GM19468 (cell line): ENCODE measurements around the gene IL11RA.

Source experiments
- ATAC-seq: cut with Tn5 transposase; IDR thresholded peaks from one replicate; pipeline ENCODE4 v1.9.1; 2021; ENCODE audit warnings: mild to moderate bottlenecking, moderate library complexity, moderate number of reproducible peaks; ENCODE audit not compliant: unreplicated experiment; ENCODE audit errors: extremely low read depth

Gene IL11RA

DNA sequence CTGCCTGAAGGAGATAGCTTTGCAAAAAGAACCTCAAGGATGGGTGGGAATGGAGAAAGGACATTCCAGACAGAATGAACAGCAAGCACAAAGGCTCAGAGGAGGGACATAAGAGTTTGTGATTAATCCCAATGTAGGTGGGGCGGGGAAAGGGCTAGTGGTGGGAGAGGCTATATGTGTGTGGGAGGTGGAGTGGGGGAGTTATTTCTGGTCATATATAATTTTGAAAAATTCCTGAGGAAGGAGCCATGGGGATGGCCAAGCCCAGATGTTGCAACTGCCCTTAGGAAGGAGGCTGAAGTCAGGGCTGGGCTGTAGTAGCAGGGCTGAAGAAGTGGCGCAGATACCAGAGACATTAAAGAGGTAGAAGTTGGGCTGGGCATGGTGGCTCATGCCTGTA is 23.9 kb downstream of the IL11RA start:
- ATAC-seq: no peak

DNA sequence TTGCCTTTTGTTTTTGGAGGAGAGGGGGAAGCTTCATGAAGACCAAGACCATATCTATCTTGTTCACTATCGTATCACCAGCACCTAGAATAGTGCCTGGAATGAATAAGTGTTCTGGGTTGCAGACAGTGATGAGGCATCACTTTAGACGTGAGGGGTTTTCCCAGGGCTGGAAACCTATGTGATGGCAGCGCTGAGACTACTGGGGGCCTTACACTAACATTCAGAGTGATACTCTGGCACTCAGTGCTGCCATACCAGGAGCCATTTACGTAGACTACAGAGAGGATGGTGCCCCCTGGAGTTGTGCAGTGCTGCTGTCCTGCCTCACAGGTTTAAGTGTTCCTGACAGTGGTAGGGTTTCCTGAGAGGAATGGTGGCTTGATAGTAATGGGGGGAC is 32.2 kb downstream of the IL11RA start:
- ATAC-seq: no peak

- ATAC-seq: no peak
Measured at GRCh38 chr9:34684816-34685215, 32.8 kb downstream of the IL11RA start.

DNA sequence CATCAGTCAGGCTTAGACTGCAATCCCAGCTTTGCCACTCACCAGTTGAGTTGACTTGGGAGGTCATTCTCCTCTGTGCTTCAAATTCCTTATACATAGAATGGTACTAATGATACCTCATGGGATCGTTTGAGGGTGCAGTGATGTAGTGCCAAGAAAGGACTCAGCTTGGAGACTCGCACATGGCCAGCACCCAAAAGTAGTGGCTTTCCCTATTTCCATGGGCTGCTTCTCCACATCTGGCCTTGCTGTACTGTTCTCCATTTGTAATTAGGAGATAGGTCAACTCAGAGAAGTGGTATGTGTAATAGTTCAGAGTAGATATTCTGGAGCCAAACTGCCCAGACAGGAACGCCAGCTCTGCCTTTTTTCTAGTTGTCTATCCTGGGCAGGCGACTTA is 33.6 kb downstream of the IL11RA start:
- no peak for ATAC-seq

GRCh38 chr9:34686231-34686630 is 34.2 kb downstream of the IL11RA start:
- ATAC-seq: no peak

DNA sequence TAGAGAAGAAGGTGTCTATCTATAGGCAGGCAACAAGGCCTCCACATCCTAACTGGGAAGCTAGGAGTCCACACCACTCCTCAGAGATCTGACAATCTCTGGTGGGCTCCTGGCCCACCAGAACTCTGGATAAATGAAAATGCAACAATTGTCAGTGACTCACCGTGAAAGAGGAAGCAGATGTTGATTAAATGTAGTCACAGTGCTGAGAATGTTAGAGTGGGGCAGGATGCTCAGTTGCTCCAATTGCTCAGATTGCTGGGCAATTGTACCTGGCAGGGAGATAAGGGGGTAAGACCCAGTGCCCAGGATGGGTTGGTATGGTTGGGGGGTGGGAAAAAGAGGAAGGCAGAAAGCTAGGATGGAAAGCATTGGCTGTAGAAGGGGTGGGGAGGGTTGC is 34.7 kb downstream of the IL11RA start:
- ATAC-seq: no peak

DNA sequence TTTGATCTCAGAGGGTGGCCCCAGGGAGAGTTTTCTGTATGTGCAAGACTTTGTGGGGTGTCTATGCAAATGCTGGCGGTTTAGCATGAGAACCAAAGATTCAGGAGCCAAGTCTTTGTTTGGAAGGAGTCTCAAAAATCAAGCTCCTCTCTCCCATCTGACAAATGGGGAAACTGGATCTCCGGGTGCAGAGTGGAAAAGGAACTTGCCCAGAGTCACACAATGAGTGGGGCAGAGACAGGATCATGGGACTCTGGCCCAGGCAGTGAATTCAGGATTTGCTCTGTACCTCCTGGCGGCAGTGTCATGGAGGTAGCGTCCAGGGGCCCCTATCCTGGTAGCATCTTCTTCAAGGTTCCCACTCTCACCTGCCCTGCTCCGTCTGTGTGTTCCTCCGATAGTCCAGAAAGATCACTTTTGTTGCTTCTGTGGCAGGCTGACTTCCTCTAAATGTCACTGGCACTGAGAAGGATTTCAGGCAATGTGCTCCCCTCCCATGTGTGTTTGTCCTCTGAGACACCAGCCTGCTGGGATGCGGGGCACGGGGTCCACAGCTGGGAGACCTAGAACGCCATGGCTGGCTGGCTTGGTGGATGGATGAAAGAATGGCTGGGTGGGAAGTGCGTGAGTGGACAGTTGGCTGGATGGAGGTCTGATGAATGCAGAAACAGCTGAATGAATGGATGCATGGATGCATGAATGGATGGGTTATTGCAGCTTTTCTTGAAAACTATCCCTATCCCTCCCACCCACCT is 35.5 kb downstream of the IL11RA start:
- no peak for ATAC-seq

DNA sequence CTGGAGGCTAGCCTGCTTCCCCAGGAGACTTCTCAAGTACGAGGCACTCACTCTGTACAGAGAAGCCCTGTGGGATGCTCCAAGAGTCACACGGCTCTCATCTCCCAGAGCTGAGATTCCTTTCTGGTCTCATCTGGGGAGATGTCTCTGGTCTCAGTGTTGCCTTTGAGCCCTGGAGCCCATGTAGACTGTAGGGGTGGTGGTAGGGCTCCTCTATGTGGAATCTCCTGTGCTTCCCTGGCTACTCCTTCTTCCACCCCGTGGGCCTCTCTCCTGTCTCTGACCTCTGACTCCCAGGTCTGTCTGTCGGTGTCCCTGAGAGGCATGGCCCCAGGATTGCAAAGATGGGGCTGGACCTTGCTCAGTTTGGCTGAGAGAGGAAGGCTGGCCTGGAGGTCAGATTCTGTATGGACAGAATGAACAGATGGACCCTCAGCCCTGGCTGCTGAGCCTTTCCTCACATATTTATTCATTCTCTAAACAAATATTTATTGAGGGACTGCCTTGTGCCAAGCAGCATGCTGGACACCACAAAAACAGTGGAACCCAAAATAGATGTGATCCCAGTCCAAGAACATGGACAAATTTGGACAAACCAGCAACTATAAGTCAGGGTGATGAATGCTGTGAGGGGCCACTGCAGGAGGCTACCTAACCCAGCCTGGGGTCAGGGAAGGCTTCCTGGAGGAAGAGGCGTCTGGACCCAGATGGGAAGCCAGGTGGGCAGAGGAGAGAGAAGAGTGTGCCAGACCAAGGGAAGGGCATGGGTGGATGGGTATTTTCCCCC is 36.5 kb downstream of the IL11RA start:
- no peak for ATAC-seq

GRCh38 chr9:34689116-34689470 is 37.1 kb downstream of the IL11RA start:
- ATAC-seq: no peak

DNA sequence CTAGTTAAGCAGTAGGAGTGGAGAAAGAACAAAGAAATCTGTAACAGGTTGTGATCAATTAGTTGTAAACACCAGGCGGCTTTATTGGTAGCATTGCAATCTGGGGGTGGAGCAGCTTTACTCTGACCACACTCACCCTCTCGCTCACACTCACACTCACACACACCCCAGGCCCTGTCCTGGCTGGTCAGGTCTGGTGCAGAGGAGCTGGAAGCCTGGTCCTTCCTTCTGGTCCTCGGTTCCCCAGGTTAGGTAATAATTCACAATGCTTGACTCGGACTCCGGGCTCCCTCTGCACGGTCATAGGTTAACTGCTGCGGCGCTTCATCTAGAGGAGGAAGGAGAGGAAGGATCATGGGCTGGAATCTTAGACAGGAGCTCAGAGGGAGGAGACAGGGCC is 37.5 kb downstream of the IL11RA start:
- ATAC-seq: no peak

GRCh38 chr9:34690983-34691935 is 39.3 kb downstream of the IL11RA start, which contains the start of gene CCL19:
TSS of gene CCL19 (minus strand) at chr9:34691276. CDS start at chr9:34691139, 137 bp downstream.
- no peak for ATAC-seq

DNA sequence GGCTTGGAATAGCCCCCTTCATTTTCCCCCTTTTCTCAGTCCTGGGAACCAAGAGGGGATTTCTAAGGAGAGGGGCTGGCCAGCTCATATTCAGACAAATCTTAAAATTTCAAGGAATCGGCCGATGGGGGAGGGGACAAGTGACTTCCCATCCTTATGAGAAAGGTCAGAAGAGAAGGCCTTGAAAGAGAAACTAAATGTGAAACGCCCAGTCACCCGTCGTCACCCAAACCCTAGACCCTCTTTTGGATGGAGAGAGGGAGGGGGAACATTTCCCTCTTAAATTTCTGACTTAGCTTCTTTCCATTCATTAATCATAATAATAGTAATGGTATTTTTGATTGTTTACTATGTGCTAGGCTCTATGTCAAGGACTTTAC is 39.9 kb downstream of the IL11RA start:
- no peak for ATAC-seq

DNA sequence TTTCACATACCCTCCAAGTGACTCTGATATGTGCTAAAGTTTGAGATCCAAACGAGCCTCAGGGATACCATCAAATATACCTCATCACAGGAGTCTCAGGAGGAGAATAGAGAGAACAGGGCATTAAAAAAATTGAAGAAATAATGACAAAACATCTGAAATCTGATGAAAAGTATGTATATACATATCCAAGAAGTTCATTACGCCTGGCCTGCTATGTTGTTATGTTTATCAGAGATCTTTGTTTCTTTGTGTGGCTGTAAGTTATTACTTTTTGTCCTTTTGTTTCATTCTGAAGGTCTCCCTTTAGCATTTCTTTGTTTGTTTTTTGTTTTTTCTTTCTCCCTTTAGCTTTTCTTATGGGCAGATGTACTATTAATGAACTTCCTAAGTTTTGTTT is 41.6 kb downstream of the IL11RA start:
- ATAC-seq: no peak

GRCh38 chr9:34694811-34695210 is 42.8 kb downstream of the IL11RA start:
- ATAC-seq: no peak

- no peak for ATAC-seq
Measured at GRCh38 chr9:34701023-34701768, 49.2 kb downstream of the IL11RA start.

- no peak for ATAC-seq
Measured at GRCh38 chr9:34701769-34702736, 50.1 kb downstream of the IL11RA start.

- ATAC-seq: no peak
Measured at GRCh38 chr9:34707130-34707529, 55.1 kb downstream of the IL11RA start.

DNA sequence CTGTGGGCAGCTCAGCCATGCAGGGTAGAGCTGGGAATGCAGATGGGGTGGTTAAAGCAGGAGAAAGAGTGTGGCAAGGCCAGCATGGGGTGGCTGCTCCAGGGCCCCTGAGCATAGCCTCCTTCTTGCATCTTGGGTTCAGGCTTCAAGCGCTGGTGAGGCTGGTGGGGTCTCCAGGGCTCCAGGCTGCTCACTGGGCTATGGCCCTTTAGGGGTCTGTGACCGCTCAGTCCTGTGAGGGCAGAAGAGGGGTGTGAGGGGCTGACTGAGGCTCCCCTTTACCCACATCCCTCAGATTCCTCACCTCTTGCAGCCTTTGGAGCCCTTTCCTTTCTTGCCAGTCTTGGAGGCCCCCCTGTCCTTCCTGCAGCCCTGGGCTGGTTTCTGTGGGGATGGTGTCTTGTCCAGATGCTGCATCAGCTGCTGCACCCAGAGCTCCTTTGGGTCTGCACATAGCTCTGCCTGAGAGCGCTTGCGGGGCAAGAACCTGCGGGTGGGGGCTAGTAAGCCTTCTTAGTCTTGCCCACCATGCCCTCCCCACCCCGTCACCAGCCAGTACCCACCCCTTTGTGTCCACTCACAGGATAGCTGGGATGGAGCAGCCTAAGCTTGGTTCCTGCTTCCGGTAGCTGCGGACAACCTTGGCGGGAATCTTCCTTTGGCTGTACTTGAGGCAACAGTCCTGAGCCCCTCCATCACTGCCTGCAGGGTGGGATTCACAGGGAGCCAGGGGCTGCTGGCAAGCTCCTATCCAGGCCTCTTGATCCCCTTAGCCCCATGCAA is 57.4 kb downstream of the IL11RA start:
- ATAC-seq: no peak
